DMS114 treated with DMSO at 0.1 percent for 48 hours (cell line): ENCODE data around the gene TRAM2.
A peak's percentile ranks its signal among the peaks of the same experiment; 100 is the strongest.

Experiments used
- DNase-seq: peaks from one replicate; lab custom pipeline; 2025; ENCODE audit not compliant: unreplicated experiment; lab: John Stamatoyannopoulos, UW

TRAM2 gene

DNA sequence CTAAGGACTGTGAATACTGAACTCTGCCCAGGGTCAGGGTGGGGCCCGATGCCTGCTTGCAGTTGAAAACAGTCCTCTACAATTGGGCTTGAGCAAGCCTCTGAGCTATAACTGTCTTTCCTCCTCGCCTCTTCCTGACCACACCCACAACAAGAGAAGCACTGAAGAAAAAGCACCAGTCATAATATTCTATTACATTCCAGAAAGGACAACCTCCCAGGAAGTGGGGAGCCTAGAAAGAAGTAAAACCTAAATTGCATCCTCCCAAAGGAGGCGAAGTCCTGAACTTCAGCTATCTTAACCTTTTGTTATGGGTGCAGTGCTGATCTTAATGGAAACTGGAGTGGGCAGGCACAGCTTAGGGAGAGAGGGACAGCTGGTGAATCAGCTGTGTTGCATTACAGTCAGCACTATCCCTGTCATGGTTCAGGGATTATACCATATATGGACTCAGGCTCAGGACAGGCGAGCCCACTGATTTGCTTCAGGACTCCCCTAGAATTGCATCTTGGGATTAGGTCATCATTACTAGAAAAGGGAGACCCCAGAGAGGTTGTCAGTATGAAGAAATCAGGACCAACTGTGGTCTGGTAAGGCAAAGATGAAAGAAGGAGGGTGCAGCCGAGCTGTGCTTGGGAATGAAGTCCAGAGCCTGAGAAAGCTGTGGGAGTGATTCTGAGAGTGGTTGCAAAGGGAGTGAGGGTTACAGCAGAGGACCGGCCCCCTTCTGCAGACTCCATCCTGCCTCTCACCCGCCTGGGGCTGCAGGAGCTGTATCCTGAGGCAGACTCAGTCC lies 18.3 kb upstream of the TRAM2 start:
- DNase-seq: no peak

DNA sequence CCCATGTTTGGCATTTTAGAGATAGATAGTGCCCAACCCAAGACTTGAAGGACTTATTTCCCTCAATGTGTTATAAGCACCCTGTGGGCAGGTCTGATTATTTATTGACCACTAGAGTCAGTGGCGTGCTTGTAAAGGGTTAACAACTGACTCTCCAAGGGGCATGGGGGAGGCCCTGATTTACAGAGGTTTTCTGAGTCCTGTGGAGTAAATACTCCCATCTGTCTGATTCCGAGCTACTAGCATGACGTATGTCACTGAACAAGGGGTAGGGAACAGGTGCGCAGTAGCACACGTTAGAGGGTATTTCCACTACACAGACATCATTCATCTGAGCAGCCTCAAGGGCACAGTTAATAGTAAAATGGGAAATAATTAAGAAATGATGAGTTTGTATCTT lies 17.4 kb upstream of the TRAM2 start:
- DNase-seq: no peak

DNA sequence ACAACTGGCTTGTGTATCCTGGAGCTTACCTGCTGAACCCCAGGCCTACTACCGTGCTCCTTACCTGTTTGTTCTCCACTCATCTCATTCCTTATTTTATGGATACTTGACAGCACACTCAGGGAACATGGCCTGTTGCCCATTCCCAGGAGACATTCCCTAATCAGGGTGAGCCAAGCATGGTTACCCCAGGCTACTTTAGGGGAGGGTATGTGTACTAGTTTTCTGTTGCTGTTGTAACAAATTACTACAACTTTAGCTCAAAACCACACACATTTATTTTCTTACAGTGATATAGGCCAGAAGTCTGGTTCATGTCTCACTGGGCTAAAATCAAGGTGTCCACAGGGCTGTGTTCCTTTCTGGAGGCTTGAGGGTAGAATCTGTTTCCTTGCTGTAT lies 15.0 kb upstream of the TRAM2 start:
- DNase-seq: no peak

DNA sequence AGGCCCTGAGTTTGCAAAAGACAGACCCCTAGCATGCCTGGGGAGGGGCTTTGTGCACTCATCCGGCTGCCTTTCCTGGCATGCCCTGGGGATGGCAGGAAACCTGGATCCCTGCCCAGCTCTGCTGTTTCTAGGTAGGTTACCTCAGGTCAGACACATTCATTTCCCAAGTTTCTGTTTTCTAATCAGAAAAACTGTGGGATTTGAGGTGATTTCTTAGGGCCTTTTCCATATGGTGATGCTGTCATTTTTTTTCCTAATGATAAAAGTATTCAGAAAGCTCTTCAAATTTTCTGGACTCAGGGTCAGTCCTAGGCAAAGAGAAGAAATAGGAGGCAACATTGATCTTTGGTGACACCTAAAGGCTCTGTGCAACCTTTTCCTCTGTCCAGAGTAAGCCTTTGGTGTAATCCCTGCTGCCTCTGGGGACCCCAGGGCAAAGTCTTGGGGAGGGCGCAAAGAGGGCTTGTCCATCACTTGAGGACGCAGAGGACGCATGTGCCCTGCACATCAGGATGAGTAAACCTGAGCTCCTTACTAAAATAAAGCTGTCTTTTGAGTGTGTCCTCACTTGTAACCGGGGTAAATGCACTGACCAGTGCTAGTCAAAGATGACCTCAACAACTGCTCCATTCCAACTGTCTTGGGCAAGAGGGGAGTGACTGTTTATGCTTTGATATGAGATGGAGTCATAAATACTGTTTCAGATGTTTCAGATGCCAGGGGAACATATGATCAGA lies 13.5 kb upstream of the TRAM2 start:
- no peak for DNase-seq

DNA sequence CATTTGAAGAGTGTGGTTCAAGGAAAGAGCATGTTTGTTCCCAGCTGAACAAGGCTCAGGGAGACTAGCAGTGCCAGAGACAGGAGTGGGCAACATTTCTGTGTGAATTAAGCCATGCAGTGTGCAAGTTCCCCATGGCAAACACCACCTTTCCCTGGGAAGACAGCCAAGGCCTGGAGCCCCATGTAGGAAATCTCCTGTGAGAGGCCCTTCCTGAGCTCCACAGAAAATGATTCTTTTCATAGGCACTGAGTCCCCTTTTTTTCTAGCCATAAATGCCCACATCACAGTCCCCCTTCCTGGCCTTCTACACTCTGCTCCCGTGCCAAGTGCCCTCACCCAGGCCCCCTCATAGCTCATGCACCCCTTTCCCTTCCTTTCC lies 11.8 kb upstream of the TRAM2 start:
- DNase-seq: no peak

DNA sequence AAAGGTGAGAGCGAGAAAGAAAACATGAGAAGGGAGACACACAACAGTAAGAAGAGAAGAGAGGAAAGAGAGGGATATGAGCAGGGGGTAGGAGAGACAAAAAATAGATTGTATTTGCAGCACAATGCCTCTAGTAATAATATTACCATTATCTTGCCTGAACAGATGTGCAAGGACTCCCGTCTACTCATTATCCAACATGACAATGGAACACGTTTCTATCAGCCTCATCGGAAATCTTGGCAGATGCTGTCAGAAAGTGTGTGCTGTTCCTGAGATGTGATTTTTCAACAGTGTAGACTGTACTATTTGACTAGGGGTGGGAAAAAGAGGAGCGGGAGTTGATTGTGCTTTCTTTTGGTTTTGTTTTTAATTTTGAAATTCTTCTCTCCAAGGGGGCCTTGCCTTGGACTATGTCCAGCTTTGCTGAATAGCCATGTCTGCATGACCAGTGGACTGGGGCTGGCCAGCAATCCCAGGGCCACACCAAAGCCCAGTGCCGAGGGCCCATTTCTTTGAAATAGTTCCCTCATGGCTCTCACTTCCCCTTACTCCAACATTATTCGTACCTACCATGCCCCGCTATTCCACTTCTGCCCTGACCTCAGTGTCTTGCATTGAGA lies 11.3 kb upstream of the TRAM2 start:
- no peak for DNase-seq

DNA sequence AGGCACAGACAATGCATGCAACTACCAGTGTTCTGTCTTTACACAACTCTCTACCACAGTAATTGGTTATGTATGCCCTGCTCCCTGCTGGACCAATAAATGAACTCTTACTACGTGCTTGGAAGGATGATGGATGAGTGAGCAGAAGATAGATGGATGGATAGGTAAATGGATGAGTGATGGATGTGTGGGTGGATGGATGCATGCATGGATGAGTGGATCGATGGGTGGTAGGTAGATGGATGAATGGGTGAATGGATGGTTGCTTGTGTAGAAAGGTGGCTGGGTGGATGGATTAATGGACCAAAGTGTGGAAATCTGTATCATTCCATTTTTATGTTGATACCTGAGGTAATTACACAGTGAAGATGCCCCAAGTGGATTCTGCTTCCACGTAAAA lies 10.1 kb upstream of the TRAM2 start:
- DNase-seq: no peak

DNA sequence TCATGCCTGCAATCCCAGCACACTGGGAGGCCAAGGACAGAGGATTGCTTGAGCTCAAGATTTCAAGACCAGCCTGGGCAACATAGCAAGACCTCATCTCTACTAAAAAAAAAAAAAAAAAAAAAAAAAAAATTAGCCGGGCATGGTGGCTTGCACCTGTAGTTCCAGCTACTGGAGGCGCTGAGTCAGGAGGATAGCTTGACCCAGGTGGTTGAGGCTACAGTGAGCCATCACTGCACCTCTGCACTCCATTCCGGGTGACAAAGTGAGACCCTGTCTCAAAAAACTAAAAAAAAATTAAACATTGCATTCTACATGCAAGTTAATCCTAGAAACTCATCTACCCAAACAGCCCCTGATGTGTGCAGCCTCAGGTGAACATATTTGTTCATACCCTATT lies 7.3 kb upstream of the TRAM2 start:
- no peak for DNase-seq

DNA sequence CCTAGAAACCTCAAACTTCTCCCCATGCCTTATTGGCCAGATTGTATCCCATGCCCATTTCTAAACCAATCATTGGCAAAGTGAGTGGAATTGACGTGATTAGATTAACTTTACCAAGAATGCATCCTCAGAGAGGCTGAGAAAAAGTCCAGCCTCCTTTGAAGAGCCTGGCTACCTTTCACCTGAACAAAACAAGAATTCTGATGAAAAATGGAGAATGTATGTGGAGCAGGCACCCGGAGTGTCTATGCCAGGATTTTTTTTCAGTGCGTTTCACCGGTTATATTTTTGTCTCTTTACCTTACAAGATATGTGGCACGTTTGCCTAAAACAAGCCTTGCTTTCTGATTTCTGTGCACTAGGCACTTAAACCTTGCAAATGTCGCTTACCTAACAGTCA lies 6.1 kb upstream of the TRAM2 start:
- no peak for DNase-seq

DNA sequence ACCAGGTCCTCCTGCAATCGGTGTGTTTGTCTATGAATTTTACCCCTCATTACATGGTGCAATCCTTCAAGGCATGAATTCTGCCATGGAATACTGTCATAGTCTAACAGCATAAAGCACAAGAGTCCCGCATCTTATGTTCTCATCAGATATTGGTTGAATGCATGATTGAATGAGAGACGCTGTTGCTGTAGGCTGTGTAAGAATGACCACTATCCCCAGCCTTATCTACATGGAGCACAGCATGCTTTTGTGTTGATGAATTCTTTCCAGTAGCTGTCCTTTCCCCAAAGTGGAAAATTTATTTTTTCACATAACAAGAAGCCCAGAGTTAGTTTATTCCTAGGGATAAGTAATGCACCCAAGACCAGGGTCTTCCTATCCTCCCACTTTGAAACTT lies 5.6 kb upstream of the TRAM2 start:
- DNase-seq: no peak

DNA sequence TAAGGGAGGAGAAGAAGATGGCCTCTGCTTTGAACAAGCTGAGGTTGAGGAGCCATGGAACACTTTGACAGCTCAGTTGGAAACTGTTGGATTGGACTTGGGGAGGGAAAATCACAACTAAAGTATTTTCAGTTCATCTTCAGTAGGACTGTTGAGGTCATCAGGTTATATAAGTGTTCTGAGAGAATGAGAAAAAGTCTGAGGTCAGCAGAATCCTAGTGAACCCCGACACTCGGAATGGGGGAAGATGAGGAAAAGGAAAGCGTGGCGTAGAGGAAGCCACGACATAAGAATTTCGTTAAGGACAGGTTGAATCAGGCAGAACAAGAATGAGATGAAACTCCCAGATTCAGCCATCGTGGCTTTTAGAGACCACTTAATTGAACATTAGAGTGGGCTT lies 4.0 kb upstream of the TRAM2 start:
- no peak for DNase-seq

DNA sequence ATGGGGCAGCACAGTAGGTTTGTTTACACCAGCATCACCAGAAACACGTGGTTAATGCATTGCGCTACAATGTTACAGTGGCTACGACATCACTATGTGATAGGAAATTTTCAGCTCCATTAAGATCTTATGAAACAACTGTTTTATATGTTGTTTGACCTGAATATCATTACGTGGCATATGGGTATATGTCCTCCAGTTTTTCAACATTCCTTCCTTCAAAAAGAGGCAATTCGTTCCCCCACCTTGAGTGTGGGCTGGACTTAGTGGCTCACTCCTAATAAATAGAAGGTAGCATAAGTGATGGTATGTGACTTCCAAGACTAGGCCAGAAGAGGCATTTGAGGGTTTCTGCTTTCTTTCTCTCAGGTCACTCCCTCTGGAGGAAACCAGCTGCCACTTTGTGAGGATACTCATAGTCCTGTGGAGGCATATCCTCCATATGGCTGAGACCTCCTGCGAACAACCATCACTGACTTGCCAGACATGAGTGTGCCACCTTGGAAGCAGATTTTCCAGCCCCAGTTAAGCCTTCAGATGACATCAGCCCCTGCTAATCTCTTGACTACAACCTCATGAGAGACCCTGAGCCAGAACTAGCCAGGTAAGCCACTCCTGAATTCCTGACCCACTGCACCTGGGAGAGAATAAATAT lies 2.3 kb upstream of the TRAM2 start:
- no peak for DNase-seq

DNA sequence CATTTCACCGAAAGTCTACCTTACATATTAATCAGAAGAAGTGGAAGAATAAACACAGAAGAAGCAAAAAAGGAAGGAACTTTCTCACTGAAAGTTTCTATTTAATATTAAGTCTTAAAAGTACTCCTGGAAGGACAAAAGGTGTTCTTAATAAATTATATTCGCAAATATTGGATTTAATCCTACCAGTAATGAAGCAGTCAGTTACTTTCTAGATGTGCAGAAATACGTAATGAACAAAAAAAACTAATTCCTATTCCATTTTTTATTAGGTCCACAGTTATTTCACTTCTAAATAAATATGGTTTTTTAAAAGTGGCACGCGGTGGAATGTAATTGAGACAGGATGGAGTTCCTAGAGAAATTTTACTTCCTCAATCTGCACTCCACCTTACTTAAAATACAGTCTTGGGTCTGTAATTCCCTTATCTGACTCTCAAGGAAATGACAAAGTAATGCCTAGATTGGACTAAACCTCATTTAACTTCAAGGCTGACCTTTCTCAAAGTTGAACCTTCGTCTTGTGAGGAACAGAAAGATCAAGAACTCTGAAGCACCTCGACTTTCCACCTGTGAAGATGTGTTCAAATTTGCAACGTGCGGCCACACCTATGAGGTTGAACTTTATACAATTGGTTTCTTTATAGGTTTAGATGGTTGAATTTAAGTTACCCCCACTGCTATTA lies 1.1 kb upstream of the TRAM2 start:
- DNase-seq: peak; percentile 21

DNA sequence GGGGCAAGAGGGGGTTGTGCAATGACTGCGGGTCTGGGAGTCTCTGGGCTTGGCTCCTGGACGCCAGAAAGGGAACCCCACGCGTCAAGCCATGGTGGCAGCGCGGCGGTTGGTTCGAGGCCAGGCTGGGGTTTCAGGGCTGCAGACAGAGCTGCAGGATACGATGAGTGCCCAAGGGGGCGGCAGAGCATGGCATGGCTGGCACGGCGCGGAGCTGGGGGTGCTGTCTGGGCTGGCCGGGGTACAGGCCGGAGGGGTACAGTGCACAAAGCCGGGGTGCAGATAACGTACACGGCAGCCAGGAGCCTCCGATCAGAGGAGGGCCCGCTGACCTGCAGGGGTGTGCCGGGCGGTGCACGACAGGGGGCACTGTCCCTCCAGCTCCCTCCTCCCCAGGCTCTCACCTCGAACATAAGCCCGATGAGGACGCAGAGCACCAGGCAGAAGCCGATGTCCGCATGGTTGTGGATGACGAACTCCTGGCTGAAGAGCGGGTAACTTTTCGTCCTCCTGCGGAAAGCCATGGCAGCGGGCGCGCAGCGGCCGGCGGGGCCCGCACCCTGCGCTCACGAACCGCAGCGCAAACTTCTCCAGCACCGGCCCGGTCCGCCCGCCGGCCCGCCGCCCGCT lies 353 bp downstream of the TRAM2 start:
- DNase-seq: peak; percentile 55

DNA sequence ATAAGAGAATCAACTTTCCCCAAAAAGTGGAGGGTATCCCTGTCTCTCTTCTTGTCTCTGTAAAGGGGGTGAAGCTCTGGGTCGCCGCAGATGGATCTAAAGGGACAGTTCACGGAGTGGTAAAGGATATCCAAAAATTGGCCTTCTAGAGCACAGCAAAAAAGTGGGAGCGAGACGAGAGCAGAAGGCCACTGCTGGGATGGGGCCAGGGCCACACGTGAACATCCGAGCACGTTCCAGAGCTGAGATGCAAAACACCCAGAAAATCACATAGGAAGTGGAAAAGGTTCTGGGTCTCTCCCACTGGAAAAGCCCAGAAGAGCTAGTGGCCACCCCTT lies 837 bp downstream of the TRAM2 start:
- no peak for DNase-seq

DNA sequence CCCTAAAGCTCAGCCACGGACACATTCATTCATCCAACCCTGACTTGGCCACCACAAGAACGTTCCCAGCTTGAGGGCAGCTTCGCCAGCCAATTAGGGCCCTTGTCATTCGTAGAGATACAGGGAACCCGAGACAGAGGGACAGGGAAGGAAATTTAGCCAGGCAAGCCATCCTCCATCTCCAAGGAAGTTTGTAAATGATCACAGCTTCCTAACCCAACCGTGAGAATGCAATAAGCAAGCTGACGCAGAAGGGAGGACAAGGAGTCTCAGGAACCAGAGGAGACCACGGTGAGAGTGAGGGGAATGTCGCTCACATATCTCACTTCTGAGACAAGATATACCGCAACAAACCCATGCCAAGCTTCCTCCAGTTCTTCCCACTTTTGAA lies 1.4 kb downstream of the TRAM2 start:
- DNase-seq: no peak

DNA sequence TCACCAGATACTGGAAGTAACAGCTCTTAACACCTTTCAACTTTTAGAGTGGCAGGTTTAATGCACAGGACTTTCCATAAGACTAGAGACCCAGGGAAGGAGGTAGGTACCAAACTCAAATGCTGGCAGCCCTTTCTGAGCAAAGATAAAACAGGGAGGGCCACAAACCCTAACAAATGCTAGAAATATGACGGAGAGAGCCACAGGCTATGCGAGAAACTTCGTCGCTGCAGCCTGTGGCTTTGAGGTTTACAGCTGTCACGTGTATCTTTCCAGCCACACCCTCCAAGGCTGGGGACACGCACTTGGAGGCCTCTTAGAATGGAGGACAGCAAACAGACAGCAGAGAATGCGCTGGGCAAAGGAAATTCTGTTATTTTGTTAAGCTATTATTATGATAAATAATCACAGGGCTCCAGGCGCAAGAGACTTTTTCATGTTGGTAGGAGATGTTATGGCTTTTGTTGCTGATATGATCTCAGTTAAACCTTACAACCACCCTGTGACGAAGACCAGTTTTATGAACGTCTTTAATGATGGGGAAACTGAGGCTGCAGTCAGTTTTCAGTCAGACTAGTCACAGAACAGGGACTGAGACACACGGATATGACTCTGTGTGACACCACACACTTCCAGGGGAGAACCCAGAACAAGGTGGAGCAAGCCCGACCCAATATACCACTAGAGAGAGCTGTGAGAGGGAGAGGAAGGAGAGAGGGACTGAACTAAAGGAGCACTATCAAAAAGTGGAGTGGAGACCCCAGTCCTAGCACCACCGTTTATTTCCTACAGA lies 2.0 kb downstream of the TRAM2 start:
- no peak for DNase-seq

DNA sequence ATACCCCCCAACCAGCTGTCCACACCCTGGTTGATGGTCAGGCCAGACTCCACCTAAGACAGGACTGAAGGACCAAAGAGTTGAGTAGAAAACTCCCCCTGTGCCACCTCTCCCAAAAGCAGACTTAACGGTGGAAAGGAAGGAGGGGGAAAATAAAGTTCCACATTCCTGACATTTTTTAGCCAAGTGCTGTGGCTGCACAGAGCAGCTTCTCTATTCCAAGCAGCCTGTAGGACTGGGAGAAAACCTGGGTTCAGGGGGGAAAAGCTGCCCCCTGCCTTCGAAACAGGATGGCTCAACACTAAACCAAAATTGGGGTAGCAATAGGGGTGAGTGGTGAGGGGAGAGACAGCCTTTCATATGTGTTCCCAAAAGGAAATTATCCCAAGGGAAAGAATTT lies 3.6 kb downstream of the TRAM2 start:
- no peak for DNase-seq

DNA sequence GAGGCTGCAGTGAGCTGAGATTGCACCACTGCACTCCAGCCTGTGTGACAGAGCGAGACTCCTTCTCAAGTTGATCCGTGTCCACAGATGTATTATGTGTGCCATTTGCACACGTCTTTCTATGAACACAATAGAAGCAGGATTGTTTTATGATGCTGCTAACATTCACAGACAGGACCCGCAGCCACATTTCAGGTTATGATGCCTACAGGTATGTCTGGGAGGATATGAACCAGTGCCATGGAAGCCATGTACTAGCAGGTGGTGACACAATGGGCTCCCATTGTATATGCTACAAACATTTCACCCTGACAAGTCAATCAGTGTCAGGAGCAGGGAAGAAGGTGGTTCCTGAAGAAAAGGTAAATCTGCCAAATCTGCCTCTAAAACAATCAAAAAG lies 4.3 kb downstream of the TRAM2 start:
- DNase-seq: no peak

DNA sequence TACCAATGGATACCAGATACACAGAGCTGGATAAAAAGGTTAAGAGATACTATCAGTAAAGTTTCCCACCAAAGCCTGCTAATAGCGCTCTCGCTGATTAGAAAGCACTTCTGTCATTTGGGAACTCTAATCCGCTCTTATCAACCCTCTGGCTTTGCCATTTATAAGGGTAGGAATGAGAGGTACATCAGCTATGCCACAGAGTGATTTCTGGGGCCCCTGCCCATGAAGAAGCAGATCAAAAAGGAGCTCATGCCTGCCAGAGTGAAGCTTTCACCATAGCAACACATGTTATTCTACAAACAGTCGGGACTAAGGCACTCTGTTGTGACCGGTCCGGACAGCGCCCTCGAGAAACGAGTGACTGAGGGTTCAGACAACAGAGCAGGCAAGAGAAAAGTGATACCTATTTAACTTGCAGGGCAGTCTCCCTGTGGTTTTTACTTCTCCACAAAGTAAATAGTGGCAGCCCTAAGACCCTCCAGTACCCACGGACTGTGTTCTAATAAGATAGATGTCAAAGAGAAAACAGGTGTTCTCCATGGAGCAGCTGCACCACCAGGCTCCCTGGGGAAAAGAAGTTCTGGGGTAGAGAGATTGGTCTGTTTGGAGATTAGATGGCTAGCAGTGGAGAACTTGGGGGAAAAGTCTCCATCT lies 5.6 kb downstream of the TRAM2 start:
- no peak for DNase-seq
